CD14-positive monocyte (primary cell): ENCODE data around the gene PBX3. TPM values are rescaled to one million over a fixed set of nuclear protein-coding genes. Genes with fewer than 3 reads are reported as not detected.

Experiments
- DNase-seq, 3 donors: peaks; one replicate each; pipeline ENCODE4 v3.0.0-alpha.2; 2011 to 2022
- H2AFZ ChIP-seq: 2 replicates; pipeline ENCODE4 v1.6.0; 2012; ENCODE audit warnings: mild to moderate bottlenecking, low read depth, low read length, inconsistent platforms; ENCODE audit not compliant: insufficient read depth, poor library complexity, severe bottlenecking
- H3K27ac ChIP-seq, 2 donors: 1 replicate in 1 of 2; 2 replicates in 1 of 2; pipeline ENCODE4 v1.5.1; 2012 to 2013; ENCODE audit warnings: low read length in 2 of 2, control low read depth in 1 of 2, inconsistent platforms in 1 of 2, low read depth in 1 of 2, mild to moderate bottlenecking in 1 of 2
- H3K27me3 ChIP-seq, 2 donors: one replicate each; pipeline versions ENCODE4 v1.6.0 to v1.6.1; 2011 to 2013; ENCODE audit warnings: low read length in 2 of 2; ENCODE audit not compliant: control insufficient read depth in 2 of 2, insufficient read depth in 2 of 2
- H3K36me3 ChIP-seq, 2 donors: replicated peaks in 1 of 2; 1 replicate in 1 of 2; 2 replicates in 1 of 2; pipeline versions ENCODE4 v1.5.1 to v1.6.1; 2012 to 2013; ENCODE audit warnings: low read length in 2 of 2, control low read depth in 1 of 2, inconsistent platforms in 1 of 2, mild to moderate bottlenecking in 1 of 2; ENCODE audit not compliant: insufficient read depth in 2 of 2, control insufficient read depth in 1 of 2
- H3K4me1 ChIP-seq, 2 donors: 1 replicate in 1 of 2; 2 replicates in 1 of 2; pipeline versions ENCODE4 v1.5.1 to v1.6.1; 2012 to 2013; ENCODE audit warnings: low read length in 2 of 2, control low read depth in 1 of 2, inconsistent platforms in 1 of 2, mild to moderate bottlenecking in 1 of 2, moderate library complexity in 1 of 2; ENCODE audit not compliant: insufficient read depth in 2 of 2, control insufficient read depth in 1 of 2
- H3K4me2 ChIP-seq: replicated peaks from 2 replicates; pipeline ENCODE3; 2012; ENCODE audit warnings: low read length, moderate library complexity, mild to moderate bottlenecking; ENCODE audit not compliant: poor library complexity, severe bottlenecking; ENCODE audit errors: extremely low read depth
- H3K4me3 ChIP-seq, 3 experiments: fragments of 200-600 bp in 1 of 3; sonication (generic) in 1 of 3; replicated peaks in 1 of 3; 1 replicate in 2 of 3; 2 replicates in 1 of 3; pipeline ENCODE4 v1.5.1; 2011 to 2013; ENCODE audit warnings: low read length in 3 of 3, mild to moderate bottlenecking in 3 of 3, control low read depth in 2 of 3, low read depth in 2 of 3, inconsistent platforms in 1 of 3, moderate library complexity in 1 of 3
- H3K79me2 ChIP-seq: 2 replicates; pipeline ENCODE4 v1.6.0; 2012; ENCODE audit warnings: mild to moderate bottlenecking, control low read depth, inconsistent platforms, low read length, moderate library complexity; ENCODE audit not compliant: insufficient read depth
- H3K9ac ChIP-seq: 2 replicates; pipeline ENCODE4 v1.6.0; 2017; ENCODE audit warnings: low read length, mild to moderate bottlenecking; ENCODE audit not compliant: insufficient read depth, poor library complexity, severe bottlenecking
- H3K9me3 ChIP-seq, 2 donors: replicated peaks in 1 of 2; 1 replicate in 1 of 2; 2 replicates in 1 of 2; pipeline versions ENCODE4 v1.5.1 to v1.6.1; 2012 to 2013; ENCODE audit warnings: low read length in 2 of 2, control low read depth in 1 of 2; ENCODE audit not compliant: control insufficient read depth in 1 of 2, insufficient read depth in 1 of 2
- H4K20me1 ChIP-seq: 2 replicates; pipeline ENCODE4 v1.6.0; 2012; ENCODE audit warnings: mild to moderate bottlenecking, low read length, control low read depth, moderate library complexity; ENCODE audit not compliant: insufficient read depth
- H3K27ac Mint-ChIP-seq, 7 donors: one replicate each; pipeline ENCODE4 v1.8.0; 2020; ENCODE audit warnings: mild to moderate bottlenecking in 7 of 7, mixed read lengths in 7 of 7, moderate library complexity in 6 of 7, inconsistent platforms in 2 of 7
- H3K27me3 Mint-ChIP-seq, 3 donors: one replicate each; pipeline ENCODE4 v1.8.0; 2021 to 2022; ENCODE audit warnings: low read depth in 3 of 3, mild to moderate bottlenecking in 3 of 3, mixed read lengths in 3 of 3, moderate library complexity in 3 of 3, inconsistent platforms in 1 of 3
- H3K36me3 Mint-ChIP-seq, 2 donors: one replicate each; pipeline ENCODE4 v1.8.0; 2020; ENCODE audit warnings: mixed read lengths in 2 of 2, inconsistent platforms in 1 of 2, mild to moderate bottlenecking in 1 of 2
- H3K4me1 Mint-ChIP-seq: one replicate; pipeline ENCODE4 v1.8.0; 2020; ENCODE audit warnings: mild to moderate bottlenecking, mixed read lengths
- H3K4me3 Mint-ChIP-seq, 2 donors: one replicate each; pipeline ENCODE4 v1.8.0; 2020; ENCODE audit warnings: mild to moderate bottlenecking in 2 of 2, mixed read lengths in 2 of 2, moderate library complexity in 1 of 2
- H3K9me3 Mint-ChIP-seq, 7 donors: one replicate each; pipeline ENCODE4 v1.8.0; 2020 to 2022; ENCODE audit warnings: mixed read lengths in 7 of 7, mild to moderate bottlenecking in 6 of 7, moderate library complexity in 6 of 7, inconsistent platforms in 2 of 7
- CTCF ChIP-seq: fragments of 200-600 bp; IDR thresholded peaks from one replicate; pipeline ENCODE4 v1.8.0; 2022; ENCODE audit warnings: antibody characterized with exemption, mild to moderate bottlenecking
- WGBS: methylation state at CpG from one replicate; pipeline ENCODE4 v1.1.5; 2013; ENCODE audit warnings: missing lambda C conversion rate; ENCODE audit not compliant: insufficient coverage; 5-methylcytosine and 5-hydroxymethylcytosine counted together
- intact Hi-C, 2 donors: fragments of 100-400 bp; cut with micrococcal nuclease; formaldehyde crosslinking; loops; one replicate each; pipeline versions ENCODE4 v1.15.0 to v1.15.1; 2023
- polyA plus RNA-seq, 3 donors: library from polyadenylated mRNA; depleted of rRNA in 1 of 3; unstranded in 2 of 3; stranded (reverse) in 1 of 3; fragments of 300-500 nt in 2 of 3; fragments of >200 nt in 1 of 3; fragmentation: Illumina TruSeq in 2 of 3; gene quantifications; 1 replicate in 2 of 3; 2 replicates in 1 of 3; pipeline ENCODE4 v1.2.3, GENCODE V29; 2012 to 2021

Gene PBX3
- polyA plus RNA-seq, 3 donors: 6.6 to 22.7 (median 7.1) TPM

GRCh38 chr9:125926936-125927335 lies 179.8 kb downstream of the PBX3 start:
- H3K9me3 Mint-ChIP-seq: peaks cover 0 to 3% (median 0%) of the 10 kb centered on the region in 7 donors
- Histone ChIP-seq H3K79me2 (no peaks in the 10 kb centered on the region), H3K9me3 (no peaks in the 10 kb centered on the region), H2AFZ (no peak overlapping the region), H3K9ac (no peak overlapping the region), H3K4me3 (no peak overlapping the region), H3K27me3 (no peaks in the 10 kb centered on the region), H3K4me2 (no peak overlapping the region), H4K20me1 (no peaks in the 10 kb centered on the region), H3K27ac (no peak overlapping the region), H3K36me3 (peaks cover 0 to under 1% of the 10 kb centered on the region in 2 donors), H3K4me1 (no peaks in the 10 kb centered on the region)
- H3K4me1 Mint-ChIP-seq: no peaks in the 10 kb centered on the region
- no peak overlapping the region for H3K27ac Mint-ChIP-seq
- peaks cover 7 to 18% of the 10 kb centered on the region in 2 donors for H3K36me3 Mint-ChIP-seq
- no peak overlapping the region for H3K4me3 Mint-ChIP-seq
- no peak for DNase-seq
- no peak for TF ChIP-seq CTCF
- intact Hi-C loops: no loop called here
- WGBS: no CpG with 5 or more reads among the region's 1 CpG
- H3K27me3 Mint-ChIP-seq: no peaks in the 10 kb centered on the region

GRCh38 chr9:125929846-125930245 lies 182.7 kb downstream of the PBX3 start:
- H3K36me3 ChIP-seq: peaks cover 4 to 22% of the 10 kb centered on the region in 2 donors
- no peak overlapping the region for H2AFZ ChIP-seq
- H3K27me3 Mint-ChIP-seq: no peaks in the 10 kb centered on the region
- no peaks in the 10 kb centered on the region for H3K4me1 ChIP-seq
- DNase-seq: no peak
- H3K9me3 Mint-ChIP-seq: no peaks in the 10 kb centered on the region
- no peak for TF ChIP-seq CTCF
- no peaks in the 10 kb centered on the region for H3K4me1 Mint-ChIP-seq
- peaks cover 17 to 27% of the 10 kb centered on the region in 2 donors for H3K36me3 Mint-ChIP-seq
- no peak overlapping the region for H3K9ac ChIP-seq
- no peak overlapping the region for H3K4me3 ChIP-seq
- H3K4me2 ChIP-seq: no peak overlapping the region
- no peaks in the 10 kb centered on the region for H4K20me1 ChIP-seq
- H3K27me3 ChIP-seq: no peaks in the 10 kb centered on the region
- intact Hi-C loops: no loop called here
- H3K79me2 ChIP-seq: no peaks in the 10 kb centered on the region
- no peak overlapping the region for H3K27ac ChIP-seq
- no peaks in the 10 kb centered on the region for H3K9me3 ChIP-seq
- WGBS: 100% methylated on average over 1 of the region's 2 CpGs
- H3K4me3 Mint-ChIP-seq: no peak overlapping the region
- no peak overlapping the region for H3K27ac Mint-ChIP-seq
